ENCODE results near the gene RTN4.

Gene RTN4

GRCh38 chr2:54952425-54952824 lies 97.8 kb downstream of the RTN4 start:
- DNase-seq (ENCODE audit: low read depth): no peak

DNA sequence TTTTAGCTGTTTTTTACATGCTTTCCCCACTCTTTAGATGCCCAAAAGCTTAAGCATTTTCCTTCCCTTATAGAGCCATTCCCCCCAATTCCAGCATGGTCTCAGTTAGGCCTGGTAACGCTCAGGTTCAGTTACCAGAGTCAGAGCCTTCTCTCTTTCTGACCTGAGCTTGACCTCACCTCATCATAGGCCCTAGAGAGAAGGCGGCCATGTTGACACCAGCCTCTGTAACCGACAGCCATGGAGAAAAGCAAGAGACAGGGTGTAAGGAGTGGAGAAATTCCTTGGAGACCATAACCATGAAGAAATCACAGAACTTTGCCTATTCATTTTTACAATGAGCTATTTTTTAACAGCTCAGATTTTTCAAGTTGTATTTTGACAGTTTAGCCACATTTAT lies 99.4 kb downstream of the RTN4 start:
- DNase-seq (ENCODE audit: low read depth): no peak

- no peak for DNase-seq (ENCODE audit: low read depth)
Observed at GRCh38 chr2:54949431-54949830, 100.8 kb downstream of the RTN4 start.

GRCh38 chr2:54948120-54948519 lies 102.1 kb downstream of the RTN4 start:
- no peak for DNase-seq (ENCODE audit: low read depth)

DNA sequence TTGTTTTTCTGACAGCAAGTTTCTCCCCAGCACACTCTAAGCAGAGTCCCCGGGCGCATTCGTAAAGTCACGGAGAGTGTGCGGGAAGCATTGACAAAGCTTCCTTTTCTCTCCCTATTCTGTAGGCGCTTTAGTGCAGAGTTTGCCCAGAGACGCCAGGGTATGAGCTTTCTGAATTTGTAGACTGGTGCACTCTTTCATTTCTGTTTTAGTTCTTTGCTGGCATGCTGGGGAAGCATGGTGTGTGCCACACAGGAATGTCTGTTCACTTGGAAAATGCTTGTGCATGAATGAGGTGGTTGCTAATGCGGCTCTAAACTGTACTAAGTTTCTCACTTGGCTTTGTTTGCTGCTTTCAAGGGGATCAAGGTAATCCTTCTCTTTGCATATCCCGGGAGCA lies 102.6 kb downstream of the RTN4 start:
- DNase-seq (ENCODE audit: low read depth): no peak

GRCh38 chr2:54947136-54947535 lies 103.1 kb downstream of the RTN4 start:
- DNase-seq (ENCODE audit: low read depth): no peak

GRCh38 chr2:54946220-54946805 lies 103.9 kb downstream of the RTN4 start:
- DNase-seq (ENCODE audit: low read depth): no peak

GRCh38 chr2:54945391-54946219 lies 104.6 kb downstream of the RTN4 start:
- DNase-seq (ENCODE audit: low read depth): no peak

DNA sequence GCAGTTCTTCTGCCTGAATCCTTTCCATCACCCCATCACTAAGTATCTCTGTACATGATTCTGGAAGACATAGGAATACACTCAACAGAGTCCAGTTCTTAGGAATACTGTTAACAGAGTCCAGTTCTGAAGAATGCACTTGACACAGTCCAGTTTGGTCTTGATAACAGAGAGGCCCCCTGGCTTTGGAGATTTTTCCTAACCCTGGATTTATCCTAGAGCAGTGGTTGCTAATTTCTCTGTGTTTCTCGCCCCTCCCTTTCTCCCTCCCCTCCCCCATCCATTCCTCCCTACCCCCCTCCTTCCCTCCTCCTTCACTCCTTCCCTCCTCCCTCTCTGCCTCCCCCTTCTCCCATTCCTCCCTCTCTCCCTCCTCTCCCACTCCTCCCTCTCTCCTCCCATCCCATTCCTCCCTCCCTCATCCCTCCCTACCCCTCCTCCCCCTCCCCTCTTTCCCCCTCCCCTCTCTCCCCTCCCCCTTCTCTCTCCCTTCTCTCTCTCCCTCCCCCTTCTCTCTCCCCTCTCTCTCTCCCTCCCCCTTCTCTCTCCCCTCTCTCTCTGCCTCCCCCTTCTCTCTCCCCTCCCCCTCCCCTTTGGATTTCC lies 105.4 kb downstream of the RTN4 start:
- DNase-seq (ENCODE audit: low read depth): no peak

DNA sequence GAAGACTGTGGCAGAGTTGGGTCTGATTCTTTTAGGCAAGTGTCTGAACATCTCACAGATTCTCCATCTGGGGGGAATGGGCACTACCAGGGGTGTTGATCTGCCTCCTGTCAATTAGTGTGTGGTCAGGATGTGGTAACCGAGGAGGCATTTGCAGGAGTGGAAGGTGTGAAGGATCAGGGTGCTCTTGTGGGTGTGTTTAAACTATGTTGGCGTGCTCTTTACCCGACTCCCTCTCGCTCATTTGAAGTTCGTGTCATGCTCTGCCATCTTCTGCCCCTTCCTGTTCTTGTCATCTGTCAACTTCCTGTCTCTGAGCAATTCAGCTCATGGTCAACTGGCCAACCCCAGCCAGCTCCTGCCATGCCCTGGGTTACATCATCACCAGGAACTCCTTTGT lies 107.9 kb downstream of the RTN4 start:
- DNase-seq (ENCODE audit: low read depth): no peak

DNA sequence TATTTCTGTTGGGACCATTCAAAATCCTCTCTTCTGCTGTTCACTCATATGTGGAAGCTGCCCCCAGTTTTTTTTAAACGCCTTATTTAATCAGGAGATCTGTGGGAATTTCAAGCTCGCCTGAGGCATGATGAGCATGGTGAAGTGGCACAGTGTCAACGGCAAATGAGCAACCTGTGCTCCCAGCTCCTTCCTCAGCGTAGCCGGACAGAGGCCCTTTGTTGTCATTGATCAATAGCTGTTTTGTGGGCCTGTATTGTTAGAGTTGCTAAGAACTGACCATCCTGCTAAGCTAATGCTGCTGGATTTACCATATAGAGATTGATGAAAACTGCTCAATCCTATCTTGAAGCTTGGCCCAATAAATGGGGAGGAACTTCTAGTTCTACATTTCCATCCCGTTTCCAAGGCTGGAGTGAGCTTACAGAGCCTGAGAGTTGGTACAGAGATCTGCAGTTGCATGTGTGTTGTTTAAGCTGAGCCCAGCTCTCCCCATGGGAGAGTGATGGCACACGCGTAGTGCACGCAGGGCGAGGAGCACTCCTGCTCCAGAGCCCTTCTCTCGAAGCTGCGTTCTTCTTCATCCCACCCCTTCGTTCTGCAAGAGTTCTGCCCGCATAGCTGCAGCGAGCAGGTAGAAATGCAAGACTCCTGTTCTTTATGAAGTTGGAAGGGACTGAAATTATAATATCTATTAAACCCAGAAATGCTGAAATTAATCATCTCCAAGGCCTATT lies 108.8 kb downstream of the RTN4 start:
- no peak for DNase-seq (ENCODE audit: low read depth)

- DNase-seq (ENCODE audit: low read depth): no peak
Observed at GRCh38 chr2:54940723-54941122, 109.5 kb downstream of the RTN4 start.

DNA sequence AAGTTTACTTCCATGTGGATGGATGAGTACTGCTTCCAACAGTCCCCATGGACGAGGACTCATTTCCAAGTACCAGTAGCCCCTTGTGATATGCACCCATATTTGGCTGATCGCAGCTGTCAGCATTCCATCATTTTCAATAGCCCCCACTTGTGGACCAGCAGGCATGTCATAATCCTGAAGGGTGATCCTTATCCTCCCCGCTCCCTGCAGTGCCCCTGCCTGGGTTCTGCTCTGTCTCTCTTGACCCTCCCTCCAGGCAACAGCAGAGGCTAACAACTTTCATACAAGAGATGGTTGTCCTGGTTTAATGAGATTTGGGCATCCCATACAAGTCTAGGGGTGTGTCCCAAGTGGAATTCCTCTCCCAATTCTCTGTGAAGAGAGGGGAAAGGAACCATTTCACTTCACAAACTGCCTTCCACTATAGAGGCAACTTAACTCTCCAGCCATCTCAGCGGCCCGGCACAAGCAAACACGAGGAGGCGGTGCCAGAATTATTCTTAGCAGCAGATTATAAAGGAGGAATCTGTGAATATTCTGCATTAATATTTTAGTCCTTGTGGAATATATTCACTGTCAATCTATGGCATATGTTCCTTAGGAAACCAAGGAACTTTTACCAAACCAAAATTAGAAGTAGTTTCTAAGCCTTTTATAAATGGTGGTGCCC lies 110.7 kb downstream of the RTN4 start:
- DNase-seq (ENCODE audit: low read depth): no peak

GRCh38 chr2:54936766-54937165 lies 113.5 kb downstream of the RTN4 start:
- no peak for DNase-seq (ENCODE audit: low read depth)

- DNase-seq (ENCODE audit: low read depth): no peak
Observed at GRCh38 chr2:54935389-54935788, 114.9 kb downstream of the RTN4 start.

DNA sequence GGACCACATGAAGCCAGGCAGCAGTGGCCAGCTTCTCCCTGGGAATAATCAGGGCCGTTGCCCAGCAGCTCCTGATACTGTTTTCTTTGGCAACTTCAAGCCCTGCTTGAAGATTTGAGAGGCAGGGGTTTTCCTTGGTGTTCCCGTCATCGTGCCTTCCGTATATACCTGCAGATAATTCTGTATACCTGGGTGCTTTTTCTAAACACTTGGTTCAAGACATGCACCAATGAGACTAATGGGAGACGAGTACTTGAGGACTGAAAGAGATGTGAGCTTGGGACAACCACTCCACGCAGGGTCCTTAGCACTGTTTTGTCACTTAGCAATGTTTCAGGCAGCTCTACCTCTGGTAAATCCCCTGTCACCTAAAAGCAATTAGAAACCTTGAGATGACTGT lies 118.8 kb downstream of the RTN4 start:
- no peak for DNase-seq (ENCODE audit: low read depth)

DNA sequence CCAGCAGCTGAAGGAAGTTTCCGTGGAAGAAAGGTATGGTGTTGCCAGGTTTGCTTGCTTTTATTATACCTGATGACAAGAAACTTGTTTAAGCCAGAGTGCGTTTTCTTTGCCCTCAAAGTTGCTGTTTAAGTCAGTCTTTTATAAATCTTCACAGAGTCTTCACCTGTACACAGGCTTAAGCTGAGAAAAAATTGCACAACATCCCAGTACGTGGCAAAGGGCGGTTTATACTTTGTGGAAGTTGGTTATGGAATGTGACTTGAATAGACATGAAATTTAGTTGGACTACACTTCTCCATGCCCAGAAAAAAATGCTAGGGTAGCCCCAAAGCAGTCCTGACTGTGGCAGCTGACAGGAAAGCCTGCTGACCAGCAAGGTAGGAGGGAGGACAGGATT lies 121.5 kb downstream of the RTN4 start:
- DNase-seq (ENCODE audit: low read depth): no peak

- no peak for DNase-seq (ENCODE audit: low read depth)
Observed at GRCh38 chr2:54927751-54928615, 122.3 kb downstream of the RTN4 start.

DNA sequence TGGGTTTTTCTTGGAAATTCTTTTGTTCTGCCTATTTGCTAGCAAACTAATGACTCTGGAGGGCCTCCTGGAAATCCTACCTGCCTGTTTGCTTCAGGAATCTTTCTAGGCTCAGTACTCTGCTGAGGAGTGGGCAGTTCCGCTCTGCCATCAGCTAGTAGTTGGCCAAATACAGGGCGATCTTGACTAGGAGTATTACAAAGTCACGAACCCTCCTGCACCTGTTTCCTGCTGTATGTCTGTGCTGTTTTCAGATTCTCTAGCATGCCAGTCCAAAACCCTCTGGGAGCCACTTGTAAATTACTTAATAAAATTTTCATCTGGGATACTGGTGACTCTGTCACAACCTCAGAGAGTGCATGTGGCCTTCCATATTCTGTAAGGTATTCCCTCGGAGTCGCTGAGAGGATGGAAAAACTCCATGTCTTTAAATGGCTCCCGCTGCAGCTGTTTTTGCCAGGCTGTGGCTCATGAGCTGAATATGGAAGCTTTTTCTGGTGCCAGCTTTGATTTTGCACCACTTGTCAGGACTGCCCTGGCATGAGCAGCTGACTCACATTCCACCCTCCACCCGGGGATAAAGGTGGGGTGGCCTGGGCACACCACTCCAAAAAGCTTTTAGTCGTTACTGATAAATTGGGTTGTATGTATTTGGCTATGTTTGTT lies 123.0 kb downstream of the RTN4 start:
- DNase-seq (ENCODE audit: low read depth): no peak

DNA sequence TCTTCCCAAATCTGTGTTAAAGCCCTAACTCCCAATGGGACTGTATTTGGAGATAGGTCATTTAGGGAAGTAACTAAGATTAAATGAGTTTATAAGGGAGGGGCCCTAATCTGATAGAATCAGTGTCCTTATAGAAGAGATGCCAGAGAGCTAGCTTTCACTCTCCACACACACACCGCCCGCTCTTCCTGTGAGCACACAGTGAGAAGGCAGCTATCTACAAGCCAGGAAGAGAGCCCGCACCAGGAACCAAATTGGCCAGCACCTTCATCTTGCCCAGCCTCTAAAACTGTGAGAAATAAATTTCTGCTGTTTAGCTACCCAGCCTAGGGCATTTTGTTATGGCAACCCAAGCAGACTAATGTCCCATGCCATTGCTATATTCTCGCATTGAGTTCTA lies 125.2 kb downstream of the RTN4 start:
- DNase-seq (ENCODE audit: low read depth): no peak

DNA sequence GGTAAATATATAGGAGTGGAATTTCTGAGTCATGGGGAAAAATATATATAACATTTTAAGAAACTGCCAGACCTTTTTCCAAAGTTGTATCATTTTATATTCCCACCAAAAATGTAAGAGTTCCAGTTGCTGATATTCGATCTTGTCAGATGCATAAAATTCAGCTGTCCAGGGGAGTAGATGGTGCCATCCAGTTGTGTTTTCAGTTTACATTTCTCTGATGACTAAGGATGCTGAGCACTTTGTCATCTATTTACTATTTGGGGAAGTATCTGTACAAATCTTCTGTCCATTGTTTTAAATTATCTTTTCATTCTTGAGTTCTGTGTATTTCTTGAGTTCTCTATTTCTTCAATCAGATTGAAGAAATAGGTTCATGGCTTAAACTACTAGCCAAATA lies 126.1 kb downstream of the RTN4 start:
- DNase-seq (ENCODE audit: low read depth): no peak

All from CMK (cell line).